ENCODE measurements around the gene OMA1.
A peak's percentile ranks its signal among the peaks of the same experiment; 100 is the strongest.

The OMA1 gene

DNA sequence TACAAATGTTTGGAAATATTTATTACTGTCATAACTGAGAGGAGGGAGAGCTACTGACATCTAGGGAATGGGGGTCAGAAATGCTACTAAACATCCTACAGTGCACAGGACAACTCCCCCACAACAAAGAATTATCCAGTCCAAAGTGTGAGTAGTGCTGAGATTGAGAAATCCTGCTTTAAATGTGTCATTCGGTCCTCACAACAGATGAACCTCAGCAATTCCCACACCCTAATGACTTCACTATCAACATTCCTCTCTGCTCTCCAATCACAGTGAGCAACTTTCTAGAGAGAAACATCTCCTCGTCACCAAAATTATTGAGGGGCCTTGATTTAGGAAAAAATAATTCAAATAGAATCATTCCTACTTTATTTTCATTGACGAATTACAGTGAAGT, 18.0 kb downstream of the OMA1 start:
- Histone ChIP-seq H4K20me1 (ENCODE audit: insufficient read depth, low read length, poor library complexity, severe bottlenecking) (no peaks in the 10 kb centered on the region), H3K9me3 (ENCODE audit: insufficient read depth, low read depth, low read length) (no peaks in the 10 kb centered on the region), H2AFZ (ENCODE audit: low read length) (no peak overlapping the region), H3K27me3 (ENCODE audit: insufficient read depth, low read length, poor library complexity, severe bottlenecking) (no peaks in the 10 kb centered on the region), H3K4me2 (ENCODE audit: low read depth, low read length, poor library complexity, severe bottlenecking) (no peak overlapping the region), H3K9ac (ENCODE audit: low read depth, low read length, poor library complexity, severe bottlenecking) (no peak overlapping the region), H3K4me1 (ENCODE audit: insufficient read depth, low read length, poor library complexity, severe bottlenecking) (peaks cover 21% of the 10 kb centered on the region), H3K36me3 (ENCODE audit: insufficient read depth, low read length) (no peaks in the 10 kb centered on the region), H3F3A (ENCODE audit: low read depth) (peaks cover 8% of the 10 kb centered on the region; the same call in 1 of the 2 replicates), H3K79me2 (ENCODE audit: insufficient read depth, low read length) (no peaks in the 10 kb centered on the region), H3K4me3 (ENCODE audit: low read length, poor library complexity, severe bottlenecking) (no peak overlapping the region), H3K9me2 (replicated peaks; ENCODE audit: low read depth, low read length) (no peaks in the 10 kb centered on the region)
- TF ChIP-seq EZH2phosphoT487 (IDR thresholded peaks at IDR 0.05; ENCODE audit: borderline replicate concordance): no peak
- TF ChIP-seq, protein P1, sequence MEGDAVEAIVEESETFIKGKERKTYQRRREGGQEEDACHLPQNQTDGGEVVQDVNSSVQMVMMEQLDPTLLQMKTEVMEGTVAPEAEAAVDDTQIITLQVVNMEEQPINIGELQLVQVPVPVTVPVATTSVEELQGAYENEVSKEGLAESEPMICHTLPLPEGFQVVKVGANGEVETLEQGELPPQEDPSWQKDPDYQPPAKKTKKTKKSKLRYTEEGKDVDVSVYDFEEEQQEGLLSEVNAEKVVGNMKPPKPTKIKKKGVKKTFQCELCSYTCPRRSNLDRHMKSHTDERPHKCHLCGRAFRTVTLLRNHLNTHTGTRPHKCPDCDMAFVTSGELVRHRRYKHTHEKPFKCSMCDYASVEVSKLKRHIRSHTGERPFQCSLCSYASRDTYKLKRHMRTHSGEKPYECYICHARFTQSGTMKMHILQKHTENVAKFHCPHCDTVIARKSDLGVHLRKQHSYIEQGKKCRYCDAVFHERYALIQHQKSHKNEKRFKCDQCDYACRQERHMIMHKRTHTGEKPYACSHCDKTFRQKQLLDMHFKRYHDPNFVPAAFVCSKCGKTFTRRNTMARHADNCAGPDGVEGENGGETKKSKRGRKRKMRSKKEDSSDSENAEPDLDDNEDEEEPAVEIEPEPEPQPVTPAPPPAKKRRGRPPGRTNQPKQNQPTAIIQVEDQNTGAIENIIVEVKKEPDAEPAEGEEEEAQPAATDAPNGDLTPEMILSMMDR (conservative IDR thresholded peaks at IDR 0.05; ENCODE audit: low read length): no peak

DNA sequence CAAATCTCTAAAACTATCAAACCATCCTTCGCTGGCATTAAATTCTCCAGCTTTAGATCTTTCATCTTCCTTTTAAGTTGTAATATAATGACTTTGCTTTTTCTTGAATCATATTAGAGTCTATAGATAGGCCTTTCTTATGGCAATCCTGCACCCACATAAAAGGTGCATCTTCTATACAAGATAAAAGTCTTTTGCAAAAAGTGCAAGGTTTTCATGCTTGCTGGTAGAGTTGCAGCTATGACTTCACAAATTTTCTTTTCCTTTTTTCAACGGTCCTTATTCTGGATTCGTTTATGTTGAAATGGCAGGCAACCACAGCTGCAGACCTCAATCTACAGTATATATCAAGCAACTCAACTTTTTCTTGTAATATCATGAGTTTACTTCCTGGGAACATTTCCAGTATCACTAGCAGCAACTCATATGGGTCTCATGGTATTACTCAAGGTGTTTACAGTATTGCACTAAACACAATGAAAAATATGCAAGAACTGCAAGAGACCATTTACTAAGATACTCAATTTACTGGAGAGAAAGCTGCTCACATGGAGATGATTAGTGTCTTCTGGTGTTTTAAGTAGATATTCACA, 22.1 kb downstream of the OMA1 start:
- no peaks in the 10 kb centered on the region for H3K9me3 ChIP-seq (ENCODE audit: insufficient read depth, low read depth, low read length)
- no peaks in the 10 kb centered on the region for H3K27me3 ChIP-seq (ENCODE audit: insufficient read depth, low read length, poor library complexity, severe bottlenecking)
- H4K20me1 ChIP-seq (ENCODE audit: insufficient read depth, low read length, poor library complexity, severe bottlenecking): no peaks in the 10 kb centered on the region
- H3K9ac ChIP-seq (ENCODE audit: low read depth, low read length, poor library complexity, severe bottlenecking): peak overlapping the region; percentile 19
- peak overlapping the region; percentile 20; the same call in 1 of the 2 replicates for H2AFZ ChIP-seq (ENCODE audit: low read length)
- no peaks in the 10 kb centered on the region for H3K36me3 ChIP-seq (ENCODE audit: insufficient read depth, low read length)
- H3K9me2 ChIP-seq (replicated peaks; ENCODE audit: low read depth, low read length): no peaks in the 10 kb centered on the region
- peak overlapping the region; percentile 29 for H3K4me3 ChIP-seq (ENCODE audit: low read length, poor library complexity, severe bottlenecking)
- H3K4me2 ChIP-seq (ENCODE audit: low read depth, low read length, poor library complexity, severe bottlenecking): peak overlapping the region; percentile 63
- no peaks in the 10 kb centered on the region for H3K79me2 ChIP-seq (ENCODE audit: insufficient read depth, low read length)
- TF ChIP-seq, protein P1 (conservative IDR thresholded peaks at IDR 0.05; ENCODE audit: low read length): no peak
- TF ChIP-seq EZH2phosphoT487 (IDR thresholded peaks at IDR 0.05; ENCODE audit: borderline replicate concordance): no peak
- peaks cover 21% of the 10 kb centered on the region for H3K4me1 ChIP-seq (ENCODE audit: insufficient read depth, low read length, poor library complexity, severe bottlenecking)
- H3F3A ChIP-seq (ENCODE audit: low read depth): peaks cover 8% of the 10 kb centered on the region; the same call in 1 of the 2 replicates

DNA sequence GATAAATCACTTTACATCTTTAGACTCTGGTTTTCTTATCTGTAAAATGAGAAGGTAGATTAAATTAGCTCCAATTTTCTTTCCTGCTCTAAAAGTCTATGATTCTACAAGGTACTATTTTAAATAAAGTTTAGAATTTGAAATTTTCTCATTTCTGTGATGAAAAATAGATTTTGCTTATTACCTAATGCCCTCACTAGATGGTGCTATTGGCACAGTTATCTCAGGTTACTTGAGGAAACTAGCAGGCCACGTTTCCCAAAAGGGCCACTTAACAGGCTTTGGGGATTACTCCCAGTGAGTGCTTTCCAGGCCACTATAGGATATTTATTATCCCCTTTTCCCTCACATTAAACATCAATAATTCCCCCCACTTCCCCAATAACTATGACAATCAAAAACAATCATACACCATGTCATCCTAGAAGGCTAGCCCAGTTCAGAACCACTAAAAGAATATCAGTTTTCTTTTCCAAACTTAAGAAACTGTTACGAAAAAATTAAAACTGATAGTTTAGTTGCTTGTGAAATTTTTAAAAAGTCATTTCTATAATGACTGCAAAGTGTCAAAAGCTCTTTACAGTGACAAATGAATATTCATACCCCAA, 30.6 kb downstream of the OMA1 start:
- H4K20me1 ChIP-seq (ENCODE audit: insufficient read depth, low read length, poor library complexity, severe bottlenecking): no peaks in the 10 kb centered on the region
- no peak overlapping the region for H3K4me2 ChIP-seq (ENCODE audit: low read depth, low read length, poor library complexity, severe bottlenecking)
- no peaks in the 10 kb centered on the region for H3K79me2 ChIP-seq (ENCODE audit: insufficient read depth, low read length)
- H3K9ac ChIP-seq (ENCODE audit: low read depth, low read length, poor library complexity, severe bottlenecking): no peak overlapping the region
- no peaks in the 10 kb centered on the region for H3K9me2 ChIP-seq (replicated peaks; ENCODE audit: low read depth, low read length)
- H3K27me3 ChIP-seq (ENCODE audit: insufficient read depth, low read length, poor library complexity, severe bottlenecking): no peaks in the 10 kb centered on the region
- H3F3A ChIP-seq (ENCODE audit: low read depth): no peaks in the 10 kb centered on the region
- TF ChIP-seq, protein P1 (conservative IDR thresholded peaks at IDR 0.05; ENCODE audit: low read length): peak; percentile 86
- TF ChIP-seq EZH2phosphoT487 (IDR thresholded peaks at IDR 0.05; ENCODE audit: borderline replicate concordance): no peak
- H3K4me1 ChIP-seq (ENCODE audit: insufficient read depth, low read length, poor library complexity, severe bottlenecking): no peaks in the 10 kb centered on the region
- no peaks in the 10 kb centered on the region for H3K36me3 ChIP-seq (ENCODE audit: insufficient read depth, low read length)
- peak overlapping the region; percentile 6; the same call in 1 of the 2 replicates for H2AFZ ChIP-seq (ENCODE audit: low read length)
- H3K4me3 ChIP-seq (ENCODE audit: low read length, poor library complexity, severe bottlenecking): no peak overlapping the region
- H3K9me3 ChIP-seq (ENCODE audit: insufficient read depth, low read depth, low read length): 0 out of 2 replicates have a peak, but pooled peaks cover 3% of the 10 kb centered on the region
